AG08395 (cell line): ENCODE data around the gene TUBA4B.
A peak's percentile ranks its signal among the peaks of the same experiment; 100 is the strongest.

ENCODE experiments used
- DNase-seq: peaks from one replicate; pipeline ENCODE4 v3.0.0; 2012; ENCODE audit warnings: mixed read lengths, low spot score

The TUBA4B gene

DNA sequence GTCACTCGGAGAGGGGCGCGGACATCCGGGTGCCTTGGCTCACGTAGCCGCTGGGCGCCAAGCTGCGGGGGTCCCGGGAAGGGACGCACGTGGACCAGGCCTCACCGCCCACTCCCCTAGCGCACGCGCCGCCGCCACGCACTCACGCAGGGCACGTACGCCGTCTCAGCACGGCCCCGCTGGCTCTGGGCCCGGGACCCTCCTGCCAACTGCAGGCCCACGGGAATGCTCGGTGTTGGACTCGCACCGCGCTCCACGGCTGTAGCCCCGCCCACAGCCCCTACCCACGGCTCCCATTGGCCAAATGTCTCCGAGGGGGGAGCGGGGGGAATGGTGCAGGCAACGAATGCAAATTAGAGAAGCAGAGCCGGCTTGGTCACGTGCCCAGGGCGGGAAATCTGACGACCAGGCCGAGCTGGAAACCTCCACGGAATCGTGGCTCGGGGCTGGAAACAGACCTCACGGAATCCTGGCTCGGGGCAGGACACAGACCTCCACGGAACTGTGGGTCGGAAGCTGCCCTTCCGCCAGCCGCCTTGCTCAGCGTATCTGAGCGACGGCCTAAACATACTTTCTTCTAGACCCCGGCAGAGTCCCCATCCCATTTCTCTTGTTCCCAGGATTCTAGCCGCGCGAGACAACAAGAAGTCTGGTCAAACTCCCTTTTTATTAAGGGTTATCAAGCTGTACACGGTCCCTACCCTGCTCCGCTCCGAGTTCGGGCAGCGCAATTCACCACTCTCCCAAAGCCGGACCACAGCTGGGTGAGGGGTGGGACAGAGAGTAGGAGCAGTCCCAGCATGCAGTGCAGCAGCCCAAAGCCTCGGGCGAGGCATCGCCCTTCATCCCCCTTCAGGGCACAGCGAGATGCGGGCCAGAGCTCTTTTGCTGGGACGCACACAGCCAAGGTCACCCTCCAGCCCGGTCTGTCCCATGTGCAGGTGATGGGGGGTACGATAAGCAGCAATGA lies 34.0 kb upstream of the TUBA4B start, which contains the start of gene ABCB6:
TSS of gene ABCB6 (minus strand) at position 227 of the 970 bp plus-strand sequence. CDS start 285 bp downstream, outside the sequence.
- DNase-seq = peak; percentile 96

DNA sequence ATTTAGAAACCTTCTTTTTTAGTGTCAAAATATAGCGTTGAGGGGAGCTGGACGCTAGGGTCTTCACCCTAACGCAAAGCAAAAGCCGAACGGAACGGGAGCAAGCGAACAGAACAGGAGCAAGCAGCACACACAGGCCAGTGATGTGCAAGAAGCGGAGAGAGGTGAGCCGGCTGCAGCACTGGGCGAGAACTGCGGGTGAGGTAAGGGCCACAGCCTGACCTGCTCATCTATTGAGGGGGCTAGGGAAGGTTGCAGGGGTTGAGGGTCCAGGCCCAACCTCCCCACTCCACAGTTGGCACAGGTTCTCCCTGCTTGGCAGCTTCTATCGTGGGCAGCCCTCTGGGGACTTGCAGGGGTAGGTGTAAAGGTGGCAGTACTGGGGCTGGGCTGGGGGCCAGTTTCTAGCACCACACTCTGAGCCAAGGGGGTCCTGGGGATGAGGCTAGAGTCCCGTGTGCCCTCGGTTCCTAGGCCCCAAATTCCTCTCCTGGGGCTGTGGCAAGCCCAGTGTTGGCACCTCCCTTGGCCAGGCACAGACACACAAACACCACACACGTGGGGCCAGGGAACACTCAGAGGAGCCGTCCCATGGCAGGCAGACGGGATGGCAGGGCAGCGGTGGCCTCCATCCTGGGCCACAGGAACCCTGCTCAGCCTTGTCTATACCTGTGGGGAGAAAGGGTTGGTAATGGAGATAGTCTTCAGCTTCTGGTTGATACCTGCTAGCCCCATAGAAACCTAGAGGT lies 33.1 kb upstream of the TUBA4B start:
- no peak for DNase-seq

DNA sequence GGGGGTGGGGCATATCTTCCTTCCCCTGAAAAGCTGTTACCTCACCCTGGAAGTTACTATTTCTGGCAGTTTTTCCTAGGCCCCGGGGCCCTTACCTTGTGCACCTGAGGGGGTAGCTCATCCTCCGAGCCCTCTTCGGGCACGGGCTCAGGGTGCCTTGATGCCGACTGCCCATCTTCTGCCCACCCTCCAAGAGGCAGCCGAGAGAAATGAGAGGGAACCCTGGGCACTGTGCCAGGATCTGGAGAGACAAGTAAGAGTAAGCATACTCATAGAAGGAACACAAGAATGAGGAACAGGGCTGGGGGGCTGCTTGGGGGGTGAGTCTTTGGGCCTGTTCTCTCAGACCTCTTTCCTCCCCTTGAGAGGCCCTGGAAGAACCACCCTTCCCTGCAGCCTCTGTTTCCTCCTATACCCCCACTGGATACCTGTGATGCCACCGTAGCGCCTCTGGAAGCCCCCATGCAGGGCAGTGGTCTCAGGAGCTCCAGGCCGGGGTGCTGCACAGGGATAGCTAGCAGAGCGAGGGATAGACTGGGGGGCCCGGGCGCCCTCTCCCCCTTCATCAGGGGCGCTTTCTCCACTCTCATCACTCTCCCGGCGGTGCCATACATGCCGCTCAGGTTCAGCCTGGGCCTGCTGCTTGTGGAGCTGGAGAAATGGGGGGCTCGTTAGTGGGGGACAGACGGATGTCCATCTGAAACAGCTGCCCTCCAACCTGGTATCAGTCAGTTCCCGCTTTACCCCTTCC lies 32.2 kb upstream of the TUBA4B start:
- no peak for DNase-seq

DNA sequence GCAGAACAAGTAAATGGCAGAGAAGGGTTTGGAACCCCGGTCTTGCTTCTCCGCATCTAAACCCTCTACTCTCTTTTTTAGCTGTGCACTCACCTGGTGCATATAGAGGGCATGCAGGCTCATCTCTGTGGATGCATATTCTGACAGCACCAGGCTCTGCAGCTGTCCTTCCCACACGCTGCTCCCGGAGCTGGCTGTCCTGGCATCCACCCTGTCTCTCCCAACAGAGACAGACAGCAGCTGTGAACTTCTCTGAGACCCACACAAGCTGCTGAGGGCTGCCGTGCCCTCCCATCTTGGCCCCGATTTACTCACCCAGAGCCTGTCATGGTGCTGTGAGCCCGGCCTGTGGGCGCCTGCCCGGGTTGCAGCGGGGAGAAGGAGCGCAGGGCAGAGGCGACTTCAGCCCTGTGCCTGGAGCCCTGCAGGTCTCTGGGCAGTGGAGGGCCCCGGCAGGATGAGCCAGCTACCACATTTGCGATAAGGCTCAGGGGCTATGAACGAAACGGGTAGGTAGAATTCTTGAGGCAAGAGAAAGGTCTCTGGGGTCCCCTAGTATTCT lies 31.0 kb upstream of the TUBA4B start:
- no peak for DNase-seq

DNA sequence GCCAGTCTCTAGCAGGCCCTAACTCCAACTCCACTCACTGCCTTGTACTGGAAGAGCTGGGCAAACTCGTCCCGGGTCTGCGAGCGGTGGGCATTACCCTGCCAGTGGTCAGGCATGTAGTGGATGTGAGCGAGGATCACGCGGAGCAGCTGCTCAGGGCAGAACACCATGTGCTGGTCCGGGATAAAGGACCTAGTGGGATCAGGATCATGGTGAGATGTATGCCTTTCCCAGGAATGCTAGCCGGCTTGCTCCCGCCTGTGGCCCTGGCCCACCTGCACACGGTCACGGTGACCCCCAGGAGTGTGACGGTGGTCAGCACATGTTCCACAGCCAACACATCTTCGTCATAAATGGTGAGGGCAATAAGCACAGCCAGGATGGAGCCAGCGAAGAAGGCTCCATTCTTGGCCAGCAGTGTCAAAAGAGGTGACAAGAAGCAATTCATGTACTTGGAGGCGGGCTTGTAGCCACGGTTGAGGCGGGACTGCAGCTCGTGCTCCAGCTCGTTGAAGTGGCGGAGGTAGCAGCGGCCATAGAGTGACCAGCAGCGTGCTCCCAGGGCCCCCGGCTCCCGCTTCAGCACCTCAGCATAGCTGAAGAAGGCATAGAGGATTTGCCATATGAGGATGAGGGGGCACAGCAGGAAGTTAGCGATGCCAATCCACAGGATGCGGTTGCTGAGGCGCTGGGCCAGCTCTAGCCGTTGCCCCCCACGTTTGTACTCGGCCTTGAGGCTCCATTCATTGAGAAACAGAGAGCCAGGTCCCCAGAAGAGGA lies 29.0 kb upstream of the TUBA4B start:
- DNase-seq = no peak

DNA sequence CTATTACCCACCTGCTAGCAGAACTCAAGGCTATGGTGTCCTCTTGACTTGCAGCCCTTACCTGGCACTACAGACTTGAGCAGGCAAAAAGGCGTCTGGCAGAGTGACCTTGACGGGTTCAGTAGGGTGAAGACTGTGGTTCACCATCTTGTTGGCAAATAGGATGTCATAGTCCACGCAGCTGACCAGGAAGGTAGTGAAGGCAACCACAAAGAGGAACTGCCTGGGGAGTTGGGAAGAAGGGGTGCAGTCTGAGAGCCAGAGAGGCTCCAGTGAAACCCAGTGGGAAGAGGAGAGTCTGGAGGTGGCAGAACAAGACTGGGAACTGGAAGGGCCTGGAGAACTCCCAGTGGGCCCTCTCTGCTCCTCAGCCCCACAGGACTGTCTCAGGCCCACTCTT lies 27.7 kb upstream of the TUBA4B start:
- no peak for DNase-seq

DNA sequence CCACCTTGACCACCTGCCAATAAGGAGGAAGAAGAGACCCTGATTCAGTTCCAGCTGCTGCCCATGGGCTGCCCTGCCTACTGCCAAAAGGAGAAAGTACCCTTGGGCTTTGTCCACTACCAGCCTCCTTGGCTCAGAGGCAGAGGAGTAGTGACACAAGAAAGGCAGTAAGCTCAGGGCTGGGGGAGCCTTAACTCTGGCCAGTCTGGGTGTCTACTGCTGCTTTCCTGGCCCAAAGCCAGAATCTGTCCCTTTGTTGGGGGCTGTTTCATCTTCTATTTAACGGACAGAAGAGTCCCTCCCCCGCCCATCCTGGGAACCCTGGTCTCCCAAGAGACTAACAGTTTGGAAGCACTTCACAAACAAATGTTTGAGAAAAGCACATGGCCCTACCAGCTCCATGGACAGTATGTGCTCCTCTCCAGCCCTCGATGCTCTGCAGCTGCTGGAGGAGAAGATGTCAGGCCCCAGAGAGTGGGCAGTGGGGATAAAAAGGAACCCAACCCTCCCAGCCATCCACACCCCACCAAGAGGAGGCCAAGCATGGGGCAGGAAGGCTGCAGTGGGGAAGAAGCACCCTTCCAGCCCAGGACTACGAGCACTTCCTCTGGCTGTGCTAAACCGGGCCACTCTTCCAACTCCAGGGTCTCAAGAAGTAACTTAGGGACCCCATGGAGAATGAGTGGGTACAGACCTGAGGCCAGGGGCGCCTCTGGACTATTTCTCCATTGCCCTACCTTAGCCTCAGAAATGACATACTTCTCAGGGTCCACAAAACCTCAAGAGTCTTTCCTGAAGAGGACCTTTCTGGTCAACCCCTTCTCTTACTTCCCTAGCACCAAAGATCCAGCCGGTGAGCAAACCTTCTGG lies 24.8 kb upstream of the TUBA4B start:
- DNase-seq = peak; percentile 13

DNA sequence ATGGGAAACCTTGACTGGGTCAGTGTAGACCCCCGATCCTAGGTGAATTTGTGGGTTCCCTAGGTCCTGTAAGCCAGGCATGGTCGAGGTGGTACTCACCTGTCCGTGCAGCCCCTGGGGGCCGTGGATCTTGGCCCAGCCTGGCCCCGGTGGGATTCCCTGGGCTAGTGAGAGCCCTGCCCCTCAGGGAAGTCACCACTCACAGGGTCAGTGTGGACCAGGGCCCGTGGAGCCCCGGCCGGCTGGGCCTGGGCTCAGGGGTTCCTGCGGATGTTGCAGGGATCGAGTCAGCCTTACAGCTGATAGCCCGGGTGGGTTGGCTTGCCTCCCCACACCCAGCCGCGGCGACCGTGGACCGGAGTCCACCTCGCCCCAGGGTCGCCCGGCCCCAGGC lies 24.1 kb upstream of the TUBA4B start:
- DNase-seq = no peak

DNA sequence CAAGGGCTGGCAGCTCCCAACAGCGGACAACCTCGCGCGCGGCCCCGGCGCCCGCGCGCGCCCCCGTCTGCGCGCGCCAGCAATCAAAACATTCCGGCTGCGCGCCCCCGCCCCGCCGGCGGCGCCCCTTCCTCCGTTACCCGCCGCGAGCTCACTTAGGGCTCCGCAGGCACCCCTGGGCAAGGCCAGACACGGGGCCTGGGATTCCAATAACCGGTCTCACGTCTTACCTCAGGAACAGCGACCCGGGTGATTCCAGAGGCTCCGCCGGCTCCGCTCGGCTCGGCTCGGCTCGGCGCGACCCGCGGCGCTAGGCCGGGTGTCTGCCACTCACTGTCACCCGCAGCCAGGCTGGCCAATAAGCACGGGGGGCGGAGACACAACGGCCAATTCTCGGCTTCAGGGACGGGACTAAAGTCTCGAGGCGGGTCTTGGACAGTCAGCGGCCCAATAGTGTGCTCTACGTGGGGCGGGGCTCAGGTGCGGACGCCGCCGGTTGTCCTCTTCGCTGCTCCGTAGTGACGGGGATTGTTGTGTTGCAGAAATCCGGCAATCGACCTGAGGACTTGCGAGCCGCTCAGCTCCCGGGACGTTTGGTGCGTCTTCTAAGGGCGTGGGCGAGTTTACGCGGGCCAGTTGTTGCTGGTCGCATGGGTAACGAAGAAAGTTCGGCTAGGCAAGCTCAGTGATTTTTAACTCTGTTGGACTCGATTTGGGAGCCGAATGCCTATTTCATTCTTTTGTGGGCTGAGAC lies 23.6 kb upstream of the TUBA4B start, which contains the start of the genes ANKZF1 and ATG9A:
TSS of gene ANKZF1 (plus strand) at position 502 of the 754 bp plus-strand sequence. CDS start 452 bp downstream, outside the sequence.
TSS of gene ATG9A (minus strand) at position 332 of the 754 bp plus-strand sequence. CDS start 1,612 bp downstream, outside the sequence.
- DNase-seq = peak; percentile 99

DNA sequence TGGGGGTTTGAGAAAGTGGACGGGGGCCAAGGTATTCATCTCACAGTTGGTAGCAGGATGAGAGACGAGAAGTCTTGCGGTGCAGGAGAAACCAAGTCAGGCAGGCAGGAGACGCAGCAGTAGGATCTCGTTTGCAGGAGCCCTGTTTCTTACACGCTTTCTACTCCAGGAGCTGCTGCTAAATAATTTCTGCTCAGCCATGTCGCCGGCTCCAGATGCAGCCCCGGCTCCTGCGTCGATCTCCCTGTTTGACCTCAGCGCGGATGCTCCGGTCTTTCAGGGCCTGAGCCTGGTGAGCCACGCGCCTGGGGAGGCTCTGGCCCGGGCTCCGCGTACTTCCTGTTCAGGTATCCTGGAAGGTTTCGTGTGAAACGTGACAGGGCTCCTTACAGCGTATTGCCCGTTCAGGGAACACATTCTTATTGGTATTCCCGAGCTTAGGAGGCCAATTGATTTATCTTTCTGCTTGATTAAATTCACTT lies 22.9 kb upstream of the TUBA4B start:
- DNase-seq = peak; percentile 41

DNA sequence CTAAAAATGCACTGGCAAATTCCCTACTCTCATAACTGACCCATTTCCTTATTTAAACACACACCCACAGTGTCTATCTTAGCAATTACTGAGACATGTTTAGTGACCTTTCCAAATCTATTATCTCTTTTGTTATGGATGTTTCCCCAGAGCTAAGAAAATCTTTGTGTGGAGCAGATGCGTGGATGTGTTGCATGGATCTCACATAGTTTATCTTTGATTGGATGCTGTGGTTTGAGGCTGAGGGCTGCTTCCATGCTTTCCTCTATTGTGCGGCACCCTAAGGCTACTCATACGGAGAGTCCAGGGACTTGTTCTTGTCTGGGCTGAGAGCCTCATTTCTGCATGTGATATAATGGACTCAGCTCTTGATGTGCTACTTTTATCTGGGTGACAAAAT lies 18.7 kb upstream of the TUBA4B start:
- DNase-seq = no peak

DNA sequence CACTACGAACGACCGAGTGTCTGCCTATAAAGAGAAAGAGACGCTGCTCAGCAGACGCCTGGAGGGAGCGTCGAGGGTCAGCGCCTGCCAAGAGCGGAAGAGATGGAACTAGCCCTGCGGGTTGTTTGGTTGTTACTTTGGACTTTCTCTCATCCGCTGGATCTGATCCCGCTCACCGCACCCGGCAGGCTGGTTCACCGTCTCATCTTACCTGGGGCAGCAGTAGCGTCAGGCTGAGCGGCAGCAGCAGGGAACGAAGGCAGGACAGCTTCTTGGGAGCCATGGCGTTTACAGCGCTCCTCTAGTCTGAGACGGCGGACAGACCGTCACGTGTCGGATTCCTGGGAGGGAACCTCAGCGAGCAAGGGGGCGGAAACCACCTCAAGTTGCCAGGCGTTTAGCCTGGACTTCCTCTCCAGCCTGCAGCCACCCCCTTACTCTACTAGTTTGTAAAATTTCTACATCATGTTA lies 9.7 kb upstream of the TUBA4B start:
- no peak for DNase-seq

DNA sequence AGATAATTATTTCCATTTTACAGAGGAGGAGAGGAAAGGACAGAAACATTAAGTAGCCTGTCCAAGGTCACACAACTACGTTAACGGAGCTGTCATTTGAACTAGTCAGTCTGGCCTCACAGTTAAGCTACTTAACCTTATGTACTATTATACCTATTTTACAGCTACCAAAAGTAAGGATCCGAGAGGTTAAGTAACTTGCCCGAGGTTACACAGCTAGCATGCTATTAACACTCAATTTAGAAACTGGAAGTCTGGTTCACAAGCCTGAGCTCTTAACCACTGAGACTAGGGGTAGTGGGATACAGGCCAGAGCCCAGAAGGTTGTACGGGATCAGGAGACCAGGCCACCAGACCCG lies 8.3 kb upstream of the TUBA4B start:
- DNase-seq = no peak

DNA sequence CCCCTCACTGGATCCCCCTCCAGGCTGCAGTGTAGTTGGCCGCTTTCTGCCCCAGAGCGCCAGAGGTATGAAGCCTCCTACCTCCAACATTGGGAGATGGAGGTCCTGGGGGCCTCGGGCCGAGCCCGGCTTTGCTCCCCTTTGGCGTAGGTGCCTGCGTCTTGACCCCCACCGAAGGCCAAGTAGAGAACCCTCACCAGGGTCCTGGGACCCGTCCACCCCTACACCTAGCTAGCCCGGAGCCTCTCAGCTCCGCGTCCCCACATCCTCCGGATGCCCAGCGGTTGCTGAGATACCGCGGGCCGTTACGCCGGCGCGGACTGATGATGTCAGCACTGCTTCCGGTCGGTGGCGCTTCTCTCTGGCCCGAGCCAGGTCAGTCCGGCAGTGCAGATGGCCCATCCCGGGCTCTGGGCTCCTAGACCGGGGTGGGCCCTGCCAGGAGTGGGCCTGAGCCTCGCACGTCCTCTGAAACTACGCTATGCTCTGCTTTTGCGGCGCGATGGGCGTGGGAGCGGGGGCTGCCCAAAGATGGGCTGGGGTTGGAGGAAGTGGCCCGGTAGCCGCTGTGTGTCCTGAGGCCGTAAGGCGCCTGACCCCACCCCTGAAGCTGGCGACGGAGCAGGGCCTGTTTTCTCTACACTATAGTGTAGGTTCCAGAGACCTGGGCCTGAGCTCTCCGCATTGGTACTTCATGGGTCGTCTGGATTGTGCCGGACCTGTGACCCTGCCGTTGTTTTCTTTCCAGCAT lies 7.7 kb upstream of the TUBA4B start, which contains the start of the genes GLB1L and STK16:
TSS of gene GLB1L (minus strand) at position 297 of the 751 bp plus-strand sequence. CDS start 1,871 bp downstream, outside the sequence.
TSS of gene STK16 (plus strand) at position 332 of the 751 bp plus-strand sequence. CDS start 521 bp downstream, outside the sequence.
- DNase-seq = peak; percentile 97

DNA sequence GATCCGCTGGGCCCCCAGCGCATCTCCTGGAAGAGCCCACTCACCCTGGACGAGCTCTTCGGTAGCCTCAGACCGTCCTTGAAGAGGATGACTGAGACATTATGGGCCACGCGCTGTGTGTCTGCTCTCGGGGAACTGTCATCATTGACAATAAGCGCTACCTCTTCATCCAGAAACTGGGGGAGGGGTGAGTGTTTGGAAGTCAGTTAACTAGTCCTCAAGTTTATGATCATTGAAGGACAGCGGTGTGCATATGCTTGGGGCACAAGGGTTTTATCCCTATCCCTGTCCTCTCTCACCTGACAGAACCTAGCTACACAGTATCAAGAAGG lies 7.2 kb upstream of the TUBA4B start:
- no peak for DNase-seq

DNA sequence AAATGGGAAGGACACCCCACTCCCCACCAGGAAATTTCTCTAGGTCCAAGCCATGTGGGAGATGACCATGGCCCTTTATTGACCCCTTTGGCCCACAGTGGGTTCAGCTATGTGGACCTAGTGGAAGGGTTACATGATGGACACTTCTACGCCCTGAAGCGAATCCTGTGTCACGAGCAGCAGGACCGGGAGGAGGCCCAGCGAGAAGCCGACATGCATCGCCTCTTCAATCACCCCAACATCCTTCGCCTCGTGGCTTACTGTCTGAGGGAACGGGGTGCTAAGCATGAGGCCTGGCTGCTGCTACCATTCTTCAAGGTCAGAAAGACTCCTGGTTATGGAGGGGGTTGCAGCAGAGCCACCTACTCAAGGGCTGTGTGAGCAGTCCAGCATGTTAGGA lies 6.5 kb upstream of the TUBA4B start:
- no peak for DNase-seq

DNA sequence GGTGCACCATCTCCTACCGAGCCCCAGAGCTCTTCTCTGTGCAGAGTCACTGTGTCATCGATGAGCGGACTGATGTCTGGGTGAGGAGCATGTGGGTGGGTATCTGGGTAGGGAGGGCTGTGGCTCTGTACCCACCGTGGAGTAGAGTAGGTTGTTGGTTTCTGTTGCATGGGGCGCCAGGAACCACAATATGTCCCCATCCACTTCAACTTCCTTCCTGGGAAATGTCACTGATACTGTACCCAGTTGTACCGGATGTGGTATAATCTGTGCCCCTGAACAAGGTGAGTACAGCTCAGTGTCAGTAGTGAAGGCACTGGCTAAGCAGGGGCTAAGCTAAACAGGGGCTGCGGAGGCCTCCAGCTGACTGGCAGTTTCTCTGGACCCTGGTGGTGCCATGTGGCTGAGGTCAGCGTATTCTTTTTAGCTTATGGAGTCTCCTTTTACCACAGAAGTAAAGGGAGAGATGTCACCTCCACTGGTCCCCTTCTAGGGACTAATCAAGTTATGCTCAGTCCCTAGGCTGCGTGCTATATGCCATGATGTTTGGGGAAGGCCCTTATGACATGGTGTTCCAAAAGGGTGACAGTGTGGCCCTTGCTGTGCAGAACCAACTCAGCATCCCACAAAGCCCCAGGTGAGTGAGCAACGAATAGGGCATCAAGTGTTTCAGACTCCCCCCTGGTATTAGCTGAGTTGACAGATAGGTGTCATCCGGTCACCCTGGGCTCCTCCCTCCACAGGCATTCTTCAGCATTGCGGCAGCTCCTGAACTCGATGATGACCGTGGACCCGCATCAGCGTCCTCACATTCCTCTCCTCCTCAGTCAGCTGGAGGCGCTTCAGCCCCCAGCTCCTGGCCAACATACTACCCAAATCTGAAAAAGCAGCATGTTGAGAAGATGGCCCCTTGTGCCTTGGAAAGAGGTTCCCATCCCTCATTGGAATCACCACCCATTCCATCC lies 5.1 kb upstream of the TUBA4B start:
- no peak for DNase-seq
